Ishikawa (cell line): ENCODE measurements around the gene SPECC1.

Source experiments
- EP300 ChIP-seq: IDR thresholded peaks from 2 replicates; pipeline ENCODE4 v1.6.1; 2012; ENCODE audit warnings: borderline replicate concordance
- FOXM1 ChIP-seq: IDR thresholded peaks from 2 replicates; pipeline ENCODE4 v1.6.1; 2012; ENCODE audit warnings: low read depth, borderline replicate concordance
- RAD21 ChIP-seq: IDR thresholded peaks from 2 replicates; pipeline ENCODE4 v1.6.1; 2012; ENCODE audit warnings: low read depth
- REST ChIP-seq: IDR thresholded peaks from 2 replicates; pipeline ENCODE4 v1.6.1; 2012; ENCODE audit warnings: low read depth, mild to moderate bottlenecking
- TAF1 ChIP-seq: IDR thresholded peaks from 2 replicates; pipeline ENCODE4 v1.6.1; 2012; ENCODE audit warnings: low read depth, mild to moderate bottlenecking
- YY1 ChIP-seq: IDR thresholded peaks from 2 replicates; pipeline ENCODE4 v1.6.1; 2012; ENCODE audit warnings: low read depth

GRCh38 chr17:20200865-20201458 lies 191.8 kb downstream of the SPECC1 start:
- TF ChIP-seq EP300, result no peak
- TF ChIP-seq YY1, result no peak
- no peak for TF ChIP-seq TAF1
- TF ChIP-seq FOXM1, result no peak
- TF ChIP-seq REST, result no peak
- TF ChIP-seq RAD21, result no peak
